Spleen (tissue), 11 donors: Measurements from ENCODE around the gene CARD19. TPM values are rescaled to one million over a fixed set of nuclear protein-coding genes. Genes with fewer than 3 reads are reported as not detected.
"Not testable (repeated sequence)": the region's sequence is repeated elsewhere in the genome, so short reads cannot be mapped to it uniquely, and the experiment has no call there.

ENCODE experiments used
- DNase-seq: peaks from one replicate; pipeline ENCODE4 v3.0.0-alpha.2; 2020
- H3K27ac ChIP-seq, 8 donors: fragments of 200-600 bp; sonication (generic) in 7 of 8; 1 replicate in 4 of 8; 2 replicates in 4 of 8; pipeline versions ENCODE4 v1.5.0 to v1.8.0; 2016 to 2021; ENCODE audit warnings: inconsistent platforms in 4 of 8, mild to moderate bottlenecking in 4 of 8, moderate library complexity in 1 of 8
- H3K27me3 ChIP-seq, 7 donors: fragments of 200-600 bp; sonication (generic) in 6 of 7; replicated peaks in 1 of 7; 1 replicate in 4 of 7; 2 replicates in 3 of 7; pipeline versions ENCODE4 v1.5.0 to v1.8.0; 2016 to 2021; ENCODE audit warnings: inconsistent platforms in 3 of 7, mild to moderate bottlenecking in 1 of 7
- H3K36me3 ChIP-seq, 6 donors: fragments of 200-600 bp; sonication (generic) in 5 of 6; 1 replicate in 4 of 6; 2 replicates in 2 of 6; pipeline versions ENCODE4 v1.5.0 to v1.8.0; 2016 to 2021; ENCODE audit warnings: inconsistent platforms in 2 of 6
- H3K4me1 ChIP-seq, 6 donors: fragments of 200-600 bp; sonication (generic) in 5 of 6; 1 replicate in 3 of 6; 2 replicates in 3 of 6; pipeline versions ENCODE4 v1.5.0 to v1.8.0; 2016 to 2021; ENCODE audit warnings: inconsistent platforms in 3 of 6
- H3K4me3 ChIP-seq, 8 donors: fragments of 200-600 bp; sonication (generic) in 7 of 8; 1 replicate in 4 of 8; 2 replicates in 4 of 8; pipeline versions ENCODE4 v1.5.0 to v1.8.0; 2016 to 2021; ENCODE audit warnings: inconsistent platforms in 4 of 8, mild to moderate bottlenecking in 4 of 8, moderate library complexity in 2 of 8
- H3K9me3 ChIP-seq, 8 donors: fragments of 200-600 bp; sonication (generic) in 7 of 8; 1 replicate in 4 of 8; 2 replicates in 4 of 8; pipeline versions ENCODE4 v1.5.0 to v1.8.0; 2016 to 2021; ENCODE audit warnings: inconsistent platforms in 4 of 8
- CTCF ChIP-seq, 11 experiments: fragments of 200-600 bp in 7 of 11; fragments of 450-650 bp in 4 of 11; sonication (generic) in 4 of 11; IDR thresholded peaks in 8 of 11; conservative IDR thresholded peaks in 3 of 11; 1 replicate in 7 of 11; 2 replicates in 4 of 11; pipeline versions ENCODE4 v1.4.0 to v1.8.0; 2016 to 2021; ENCODE audit warnings: antibody characterized with exemption in 11 of 11, inconsistent platforms in 4 of 11, mild to moderate bottlenecking in 1 of 11
- POLR2A ChIP-seq, 3 donors: fragments of 450-650 bp; IDR thresholded peaks; one replicate each; pipeline ENCODE4 v1.5.1; 2017; ENCODE audit warnings: antibody characterized with exemption in 3 of 3, mild to moderate bottlenecking in 1 of 3
- POLR2AphosphoS5 ChIP-seq, 3 donors: sonication (generic); formaldehyde crosslinking; IDR thresholded peaks; one replicate each; pipeline ENCODE4 v1.5.1; 2017; ENCODE audit warnings: antibody characterized with exemption in 3 of 3
- WGBS, 5 donors: extraction: QIAGEN DNeasy Blood & Tissue Kit in 3 of 5; methylation state at CpG; one replicate each; pipeline versions ENCODE4 v1.1.5 to v1.1.7; 2013 to 2018; 5-methylcytosine and 5-hydroxymethylcytosine counted together
- intact Hi-C: fragments of 100-400 bp; cut with DNase I; formaldehyde crosslinking; loops from one replicate; pipeline ENCODE4 v1.15.0; 2023; ENCODE audit warnings: low total_unique reads
- polyA plus RNA-seq, 3 donors: library from polyadenylated mRNA; stranded (reverse); fragments of 200-250 nt; gene quantifications; one replicate each; pipeline ENCODE4 v1.2.1, GENCODE V29; 2013
- total RNA-seq, 7 donors: library from RNA; depleted of rRNA in 3 of 7; stranded (reverse); fragments of >200 nt in 3 of 7; fragmentation: NEBNext Ultra II Directional in 4 of 7; extraction: Animal tissue kit (Norgen Biotek cat#: 25700) in 4 of 7; gene quantifications; one replicate each; pipeline versions ENCODE4 v1.1.0 to v1.2.1, GENCODE V29; 2016 to 2021
- donor health status: healthy with polysubstance abuse.
- donor health status: DM: no; HTN: no; CAD: no; lungs with moderate emphysema.
- donor health status: DM: no; HTN: no; CAD: no.
- donor health status: Bipolar disorder and iron deficiency.
- donor health status: healthy.
- donor health status: DM: no; HTN: no; CAD: no.
- donor health status: DM: yes; HTN: yes; CAD: no.

Gene CARD19
- total and polyA plus RNA-seq, 10 donors = 21.7 to 78.8 (median 39.2) TPM

- peak; percentile 55 for DNase-seq
These were observed 4.2 kb downstream of the CARD19 start for GRCh38 chr9:93100276-93100636.

GRCh38 chr9:93101086-93101485 lies 5.1 kb downstream of the CARD19 start:
- intact Hi-C loops, H3K4me3 ChIP-seq, H3K27me3 ChIP-seq: not testable (repeated sequence)
- WGBS, 5 donors = 89 to 98% (median 96%) methylated on average over 11 of the region's 11 CpGs
- peaks cover 0 to 11% (median 0%) of the 10 kb centered on the region in 6 donors for H3K36me3 ChIP-seq
- peaks cover 0 to 14% (median 10%) of the 10 kb centered on the region in 8 donors for H3K9me3 ChIP-seq
- H3K27ac ChIP-seq = peak overlapping the region in 2 of 8 donors; percentile 98 to 99
- peaks cover 34 to 71% (median 47%) of the 10 kb centered on the region in 6 donors for H3K4me1 ChIP-seq
- DNase-seq = peak; percentile 41

More at GRCh38 chr9:93100276-93100636, 4.2 kb downstream of the CARD19 start:
- Histone ChIP-seq H3K36me3 (peaks cover 0 to 11% (median 0%) of the 10 kb centered on the region in 6 donors), H3K4me1 (peaks cover 34 to 66% (median 47%) of the 10 kb centered on the region in 6 donors), H3K9me3 (peaks cover 0 to 14% (median 10%) of the 10 kb centered on the region in 8 donors), H3K27me3 (no peaks in the 10 kb centered on the region), H3K4me3 (no peak overlapping the region), H3K27ac (peak overlapping the region in 5 of 8 donors; percentile 93 to 99 (median 98))
- 92 to 97% (median 96%) methylated on average over 8 of the region's 8 CpGs for WGBS, 5 donors
- intact Hi-C loops = no loop called here
- TF ChIP-seq CTCF (IDR thresholded peaks at IDR 0.05 in 8 of 11, conservative IDR thresholded peaks at IDR 0.05 in 3 of 11) (no peak), POLR2A (IDR thresholded peaks at IDR 0.05) (no peak), POLR2AphosphoS5 (IDR thresholded peaks at IDR 0.05) (no peak)

- no peak for DNase-seq
- Histone ChIP-seq H3K4me3 (no peak overlapping the region), H3K36me3 (peaks cover 0 to 35% (median 14%) of the 10 kb centered on the region in 6 donors), H3K4me1 (peaks cover 11 to 72% (median 35%) of the 10 kb centered on the region in 6 donors), H3K27ac (no peak overlapping the region), H3K9me3 (peaks cover 0 to 14% (median 10%) of the 10 kb centered on the region in 8 donors), H3K27me3 (no peaks in the 10 kb centered on the region)
- intact Hi-C loops = loop anchor here (5.0 kb wide), 1 partner anchor 197 kb away; no protein-coding TSS in a partner anchor
- 44 to 80% (median 63%) methylated on average over 1 of the region's 1 CpG for WGBS, 5 donors
- no peak for TF ChIP-seq POLR2AphosphoS5 (IDR thresholded peaks at IDR 0.05)
These were observed 9.6 kb downstream of the CARD19 start for GRCh38 chr9:93105620-93106019.

- Histone ChIP-seq H3K4me1 (peaks cover 11 to 74% (median 43%) of the 10 kb centered on the region in 6 donors), H3K36me3 (peaks cover 0 to 52% (median 19%) of the 10 kb centered on the region in 6 donors), H3K27me3 (no peaks in the 10 kb centered on the region), H3K4me3 (no peak overlapping the region), H3K9me3 (peaks cover 0 to 14% (median 10%) of the 10 kb centered on the region in 8 donors), H3K27ac (no peak overlapping the region)
- 80 to 89% (median 86%) methylated on average over 14 of the region's 14 CpGs for WGBS, 5 donors
- intact Hi-C loops = loop anchor here (5.0 kb wide), 1 partner anchor 195 kb away; no protein-coding TSS in a partner anchor
- peak; percentile 60 for DNase-seq
- TF ChIP-seq CTCF (IDR thresholded peaks at IDR 0.05 in 8 of 11, conservative IDR thresholded peaks at IDR 0.05 in 3 of 11) (no peak), POLR2AphosphoS5 (IDR thresholded peaks at IDR 0.05) (no peak), POLR2A (IDR thresholded peaks at IDR 0.05) (no peak)
These were observed 11.3 kb downstream of the CARD19 start for GRCh38 chr9:93107151-93107824.

- Histone ChIP-seq H3K27ac (no peak overlapping the region), H3K27me3 (no peaks in the 10 kb centered on the region), H3K36me3 (peaks cover 0 to 57% (median 19%) of the 10 kb centered on the region in 6 donors), H3K4me3 (no peak overlapping the region), H3K9me3 (peaks cover 0 to 14% (median 10%) of the 10 kb centered on the region in 8 donors), H3K4me1 (peaks cover 14 to 74% (median 46%) of the 10 kb centered on the region in 6 donors)
- no peak for TF ChIP-seq POLR2A (IDR thresholded peaks at IDR 0.05)
- no peak for TF ChIP-seq CTCF (IDR thresholded peaks at IDR 0.05 in 8 of 11, conservative IDR thresholded peaks at IDR 0.05 in 3 of 11)
- TF ChIP-seq POLR2AphosphoS5 (IDR thresholded peaks at IDR 0.05) = no peak
- 85 to 93% (median 89%) methylated on average over 6 of the region's 6 CpGs for WGBS, 5 donors
- no peak for DNase-seq
- intact Hi-C loops = loop anchor here (5.0 kb wide), 1 partner anchor 195 kb away; no protein-coding TSS in a partner anchor
These were observed 11.8 kb downstream of the CARD19 start for GRCh38 chr9:93107825-93108161.
